SH-SY5Y (cell line): ENCODE results near the gene SGK2.

Experiments
- GATA2 ChIP-seq: IDR thresholded peaks from 2 replicates; pipeline ENCODE4 v1.6.1; 2011; ENCODE audit warnings: mild to moderate bottlenecking, low read depth, low read length
- GATA3 ChIP-seq: IDR thresholded peaks from 2 replicates; pipeline ENCODE4 v1.6.1; 2011; ENCODE audit warnings: low read depth, mild to moderate bottlenecking, low read length, moderate library complexity

DNA sequence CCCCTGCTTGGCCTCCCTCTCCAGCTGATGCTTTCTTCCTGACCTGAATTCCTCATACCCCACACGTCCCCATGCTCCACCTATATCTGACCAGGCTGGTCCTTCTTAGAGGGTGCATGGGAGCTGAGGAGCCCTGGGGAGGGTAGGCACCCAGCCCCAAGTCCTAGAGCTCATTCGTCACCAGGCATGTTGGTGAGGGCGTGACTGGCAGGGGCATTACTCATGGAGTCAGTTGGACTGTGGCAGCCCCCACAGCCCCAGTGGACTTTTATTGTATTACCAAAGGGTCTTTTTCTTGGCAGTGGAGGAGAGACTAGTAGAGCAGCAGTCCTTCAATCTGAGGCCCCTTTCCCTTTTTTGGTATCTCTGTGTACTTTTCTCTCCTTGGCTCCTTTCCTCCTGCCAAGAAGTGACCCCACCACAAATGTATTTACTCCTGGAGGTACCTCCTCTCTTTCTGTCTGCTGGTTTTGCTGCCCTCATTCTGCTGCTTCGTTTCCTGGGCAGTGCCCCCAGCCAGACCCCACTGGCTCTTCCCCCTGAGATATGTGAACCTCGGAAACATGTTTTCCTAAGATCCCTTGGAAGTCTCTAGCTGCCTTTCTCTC, 10.4 kb upstream of the SGK2 start:
- TF ChIP-seq GATA3, result no peak
- no peak for TF ChIP-seq GATA2
